Tibial nerve (tissue), 4 donors: Measurements from ENCODE around the gene SPATC1L. TPM values are rescaled to one million over a fixed set of nuclear protein-coding genes. Genes with fewer than 3 reads are reported as not detected.

Experiments used
- DNase-seq, 2 donors: peaks; one replicate each; pipeline ENCODE4 v3.0.0-alpha.2; 2019; ENCODE audit warnings: low spot score in 2 of 2
- H3K27ac ChIP-seq, 4 donors: fragments of 200-600 bp; sonication (generic) in 3 of 4; one replicate each; pipeline ENCODE4 v1.5.1; 2017 to 2019; ENCODE audit warnings: mild to moderate bottlenecking in 1 of 4
- H3K27me3 ChIP-seq, 2 donors: fragments of 200-600 bp; sonication (generic) in 1 of 2; one replicate each; pipeline versions ENCODE4 v1.5.1 to v1.6.0; 2017 to 2019
- H3K36me3 ChIP-seq, 3 donors: fragments of 200-600 bp; sonication (generic); one replicate each; pipeline ENCODE4 v1.5.1; 2018 to 2019
- H3K4me1 ChIP-seq, 4 donors: fragments of 200-600 bp; sonication (generic) in 3 of 4; one replicate each; pipeline ENCODE4 v1.5.1; 2017 to 2019
- H3K4me3 ChIP-seq, 4 donors: fragments of 200-600 bp; sonication (generic) in 3 of 4; one replicate each; pipeline ENCODE4 v1.5.1; 2017 to 2019; ENCODE audit warnings: mild to moderate bottlenecking in 1 of 4, moderate library complexity in 1 of 4
- H3K9me3 ChIP-seq, 4 donors: fragments of 200-600 bp; sonication (generic) in 3 of 4; one replicate each; pipeline ENCODE4 v1.5.1; 2017 to 2019
- CTCF ChIP-seq, 5 experiments: fragments of 200-600 bp in 3 of 5; fragments of 450-650 bp in 2 of 5; sonication (generic) in 3 of 5; IDR thresholded peaks; one replicate each; pipeline ENCODE4 v1.5.1; 2016 to 2019; ENCODE audit warnings: antibody characterized with exemption in 5 of 5, mild to moderate bottlenecking in 3 of 5, moderate library complexity in 2 of 5
- EP300 ChIP-seq, 2 donors: sonication (generic); formaldehyde crosslinking; IDR thresholded peaks; one replicate each; pipeline ENCODE4 v1.6.1; 2017; ENCODE audit warnings: antibody characterized with exemption in 2 of 2, mild to moderate bottlenecking in 1 of 2
- POLR2A ChIP-seq, 2 donors: fragments of 450-650 bp; IDR thresholded peaks; one replicate each; pipeline ENCODE4 v1.6.1; 2017; ENCODE audit warnings: antibody characterized with exemption in 2 of 2, mild to moderate bottlenecking in 2 of 2, moderate library complexity in 2 of 2
- WGBS, 2 donors: methylation state at CpG; one replicate each; pipeline ENCODE4 v1.1.5; 2018; 5-methylcytosine and 5-hydroxymethylcytosine counted together
- total RNA-seq, 4 donors: library from RNA; depleted of rRNA; stranded (reverse); fragments of >200 nt; gene quantifications; one replicate each; pipeline ENCODE4 v1.1.0, GENCODE V29; 2016

SPATC1L gene
- total RNA-seq, 4 donors from 2014 or later = 4.5 to 12.9 (median 8.0) TPM

GRCh38 chr21:46168659-46169386, 15.4 kb downstream of the SPATC1L start:
- peaks cover 0 to 7% (median 0%) of the 10 kb centered on the region in 3 donors for H3K36me3 ChIP-seq
- no peak overlapping the region for H3K4me3 ChIP-seq
- H3K9me3 ChIP-seq = peaks cover 0 to 7% (median 0%) of the 10 kb centered on the region in 4 donors
- TF ChIP-seq CTCF (IDR thresholded peaks at IDR 0.05) (no peak), POLR2A (IDR thresholded peaks at IDR 0.05) (no peak), EP300 (IDR thresholded peaks at IDR 0.05) (no peak)
- H3K4me1 ChIP-seq = no peaks in the 10 kb centered on the region
- DNase-seq = no peak
- H3K27me3 ChIP-seq = no peaks in the 10 kb centered on the region
- 70 to 78% methylated on average over 8 of the region's 8 CpGs for WGBS, 2 donors
- no peak overlapping the region for H3K27ac ChIP-seq

- Histone ChIP-seq H3K9me3 (peaks cover 0 to 2% (median 0%) of the 10 kb centered on the region in 4 donors), H3K27ac (no peak overlapping the region), H3K4me3 (no peak overlapping the region), H3K27me3 (no peaks in the 10 kb centered on the region), H3K4me1 (no peaks in the 10 kb centered on the region), H3K36me3 (peaks cover 0 to 7% (median 0%) of the 10 kb centered on the region in 3 donors)
- TF ChIP-seq POLR2A (IDR thresholded peaks at IDR 0.05) = no peak
- no peak for TF ChIP-seq EP300 (IDR thresholded peaks at IDR 0.05)
- TF ChIP-seq CTCF (IDR thresholded peaks at IDR 0.05) = no peak
- 75 to 84% methylated on average over 10 to 14 of the region's 14 CpGs for WGBS, 2 donors
- no peak for DNase-seq
Measured at GRCh38 chr21:46168238-46168637, 16.0 kb downstream of the SPATC1L start.

GRCh38 chr21:46165098-46165497, 19.2 kb downstream of the SPATC1L start:
- Histone ChIP-seq H3K4me3 (no peak overlapping the region), H3K4me1 (peaks cover 0 to 15% (median 0%) of the 10 kb centered on the region in 4 donors), H3K27me3 (peaks cover 0 to 12% of the 10 kb centered on the region in 2 donors), H3K36me3 (peaks cover 0 to 11% (median 0%) of the 10 kb centered on the region in 3 donors), H3K27ac (no peak overlapping the region), H3K9me3 (no peaks in the 10 kb centered on the region)
- no peak for DNase-seq
- no peak for TF ChIP-seq EP300 (IDR thresholded peaks at IDR 0.05)
- no peak for TF ChIP-seq POLR2A (IDR thresholded peaks at IDR 0.05)
- TF ChIP-seq CTCF (IDR thresholded peaks at IDR 0.05) = no peak

- peaks cover 0 to 15% (median 0%) of the 10 kb centered on the region in 4 donors for H3K4me1 ChIP-seq
- no peak for TF ChIP-seq POLR2A (IDR thresholded peaks at IDR 0.05)
- peaks cover 0 to 12% of the 10 kb centered on the region in 2 donors for H3K27me3 ChIP-seq
- H3K9me3 ChIP-seq = no peaks in the 10 kb centered on the region
- H3K4me3 ChIP-seq = no peak overlapping the region
- DNase-seq = no peak
- H3K36me3 ChIP-seq = peaks cover 0 to 9% (median 0%) of the 10 kb centered on the region in 3 donors
- no peak overlapping the region for H3K27ac ChIP-seq
- WGBS, 2 donors = 48 to 56% methylated on average over 4 of the region's 4 CpGs
Measured at GRCh38 chr21:46163380-46163779, 20.9 kb downstream of the SPATC1L start.

- peaks cover 0 to 15% (median 0%) of the 10 kb centered on the region in 4 donors for H3K4me1 ChIP-seq
- H3K9me3 ChIP-seq = no peaks in the 10 kb centered on the region
- DNase-seq = peak in 1 of 2 donors; percentile 7
- peaks cover 0 to 5% (median 0%) of the 10 kb centered on the region in 3 donors for H3K36me3 ChIP-seq
- 75 to 92% methylated on average over 49 to 64 of the region's 72 CpGs for WGBS, 2 donors
- peaks cover 0 to 12% of the 10 kb centered on the region in 2 donors for H3K27me3 ChIP-seq
- no peak overlapping the region for H3K27ac ChIP-seq
- TF ChIP-seq CTCF (IDR thresholded peaks at IDR 0.05) = no peak
- TF ChIP-seq EP300 (IDR thresholded peaks at IDR 0.05) = no peak
- no peak for TF ChIP-seq POLR2A (IDR thresholded peaks at IDR 0.05)
- no peak overlapping the region for H3K4me3 ChIP-seq
Measured at GRCh38 chr21:46161633-46162592, 22.3 kb downstream of the SPATC1L start.
